Endothelial cell of umbilical vein (primary cell): Measurements from ENCODE around the gene C16orf89. TPM values are rescaled to one million over a fixed set of nuclear protein-coding genes. Genes with fewer than 3 reads are reported as not detected.

Source experiments
- BruUV-seq: library from RNA; stranded (reverse); fragments of 400-500 nt; replicated peaks from 2 replicates; lab custom pipeline; 2021; lab: Mats Ljungman, UMichigan
- CTCF ChIA-PET: fragments of 300-600, 350-600 bp; sonication (Branson Sonifier 250); formaldehyde crosslinking; loops from one replicate; lab custom pipeline; 2021; ENCODE audit warnings: antibody characterized with exemption, inconsistent platforms; lab: Charles Lee
- POLR2A ChIA-PET: fragments of 300-600, 350-600 bp; sonication (Branson Sonifier 250); formaldehyde crosslinking; loops from one replicate; lab custom pipeline; 2021; ENCODE audit warnings: antibody characterized with exemption, inconsistent platforms; lab: Charles Lee
- DNase-seq: peaks from one replicate; pipeline ENCODE4 v3.0.0-alpha.2; 2011; ENCODE audit warnings: low read depth, low spot score
- FAIRE-seq: peaks from 2 replicates; lab custom pipeline; 2011; peaks lifted over from hg19 to GRCh38; lab: Jason Lieb, UNC
- H2AFZ ChIP-seq: 2 replicates; pipeline ENCODE4 v1.6.0; 2012; ENCODE audit warnings: low read depth, low read length, control low read depth, inconsistent platforms
- H3K27ac ChIP-seq: 2 replicates; pipeline ENCODE4 v1.5.1; 2011; ENCODE audit warnings: low read depth, mild to moderate bottlenecking, control low read depth, low read length, moderate library complexity; ENCODE audit not compliant: insufficient read depth
- H3K27me3 ChIP-seq, 2 experiments: 2 replicates each; pipeline versions ENCODE4 v1.6.0 to v1.6.1; 2011; ENCODE audit warnings: low read length in 2 of 2, mixed read lengths in 1 of 2; ENCODE audit not compliant: control insufficient read depth in 2 of 2, insufficient read depth in 2 of 2
- H3K36me3 ChIP-seq, 2 experiments: 2 replicates in 1 of 2; 3 replicates in 1 of 2; pipeline ENCODE4 v1.5.1; 2011; ENCODE audit warnings: low read length in 2 of 2, mild to moderate bottlenecking in 1 of 2, moderate library complexity in 1 of 2; ENCODE audit not compliant: control insufficient read depth in 2 of 2, insufficient read depth in 2 of 2; ENCODE audit errors: extremely low read depth in 1 of 2
- H3K4me1 ChIP-seq: 3 replicates; pipeline ENCODE4 v1.5.1; 2011; ENCODE audit warnings: mild to moderate bottlenecking, low read length; ENCODE audit not compliant: control insufficient read depth, insufficient read depth; ENCODE audit errors: extremely low read depth
- H3K4me2 ChIP-seq: 2 replicates; pipeline ENCODE4 v1.6.1; 2011; ENCODE audit warnings: low read length, control low read depth, mixed read lengths; ENCODE audit not compliant: insufficient read depth
- H3K4me3 ChIP-seq, 3 experiments: fragments of 200-600 bp in 1 of 3; sonication (generic), shearing (Covaris generic) in 1 of 3; replicated peaks in 1 of 3; 2 replicates each; pipeline ENCODE4 v1.5.1; 2011 to 2016; ENCODE audit warnings: control low read depth in 3 of 3, low read length in 3 of 3, mild to moderate bottlenecking in 2 of 3, inconsistent platforms in 1 of 3, low read depth in 1 of 3, moderate library complexity in 1 of 3; ENCODE audit not compliant: insufficient read depth in 1 of 3
- H3K79me2 ChIP-seq: 2 replicates; pipeline ENCODE4 v1.6.0; 2012; ENCODE audit warnings: low read length, inconsistent platforms; ENCODE audit not compliant: control insufficient read depth, insufficient read depth
- H3K9ac ChIP-seq: replicated peaks from 2 replicates; pipeline ENCODE3; 2011; ENCODE audit warnings: low read length, control low read depth; ENCODE audit not compliant: insufficient read depth; ENCODE audit errors: extremely low read depth
- H3K9me1 ChIP-seq: replicated peaks from 3 replicates; pipeline ENCODE4 v1.6.0; 2011; ENCODE audit warnings: mild to moderate bottlenecking, low read length; ENCODE audit not compliant: control insufficient read depth, insufficient read depth; ENCODE audit errors: extremely low read depth
- H3K9me3 ChIP-seq: replicated peaks from 2 replicates; pipeline ENCODE4 v1.5.1; 2012; ENCODE audit warnings: low read length, inconsistent platforms; ENCODE audit not compliant: control insufficient read depth, insufficient read depth
- H4K20me1 ChIP-seq: replicated peaks from 2 replicates; pipeline ENCODE3; 2011; ENCODE audit warnings: mild to moderate bottlenecking, low read length; ENCODE audit not compliant: control insufficient read depth, insufficient read depth; ENCODE audit errors: extremely low read depth
- EZH2 ChIP-seq: IDR thresholded peaks from 2 replicates; pipeline ENCODE4 v1.6.1; 2012; ENCODE audit warnings: borderline replicate concordance, low read depth, mild to moderate bottlenecking, moderate library complexity, low read length, inconsistent platforms; ENCODE audit not compliant: severe bottlenecking
- FOS ChIP-seq: IDR thresholded peaks from 2 replicates; pipeline ENCODE4 v1.6.1; 2011; ENCODE audit warnings: mild to moderate bottlenecking, low read length, moderate library complexity, borderline replicate concordance; ENCODE audit not compliant: insufficient read depth
- GATA2 ChIP-seq: IDR thresholded peaks from 2 replicates; pipeline ENCODE4 v1.7.0; 2011; ENCODE audit warnings: low read depth, mild to moderate bottlenecking, moderate library complexity, mixed read lengths, low read length; ENCODE audit not compliant: insufficient read length, insufficient read depth
- JUN ChIP-seq: IDR thresholded peaks from 2 replicates; pipeline ENCODE4 v1.6.1; 2011; ENCODE audit warnings: borderline replicate concordance, low read depth; ENCODE audit not compliant: insufficient read length, insufficient read depth
- MAX ChIP-seq: IDR thresholded peaks from 2 replicates; pipeline ENCODE4 v1.6.1; 2011; ENCODE audit not compliant: insufficient read depth, insufficient read length
- MYC ChIP-seq: IDR thresholded peaks from one replicate; pipeline ENCODE4 v1.6.1; 2011; ENCODE audit warnings: mild to moderate bottlenecking, low read depth, low read length
- POLR2A ChIP-seq: IDR thresholded peaks from 2 replicates; pipeline ENCODE4 v1.6.1; 2012; ENCODE audit warnings: low read depth, mild to moderate bottlenecking, control low read depth, low read length
- POLR2AphosphoS5 ChIP-seq: IDR thresholded peaks from 2 replicates; pipeline ENCODE4 v1.6.1; 2012; ENCODE audit warnings: low read depth, mild to moderate bottlenecking, control low read depth, low read length, moderate library complexity; ENCODE audit not compliant: insufficient read depth
- dilution Hi-C: fragments of 300-500 bp; cut with MboI; formaldehyde crosslinking; loops from one replicate; pipeline ENCODE4 v1.15.0; 2019; ENCODE audit warnings: low sequenced_read_pairs; ENCODE audit not compliant: extremely low pct_ligation_motif_present
- intact Hi-C: fragments of 100-400 bp; cut with micrococcal nuclease; formaldehyde crosslinking; loops from one replicate; pipeline ENCODE4 v1.10.0; 2022
- polyA plus RNA-seq, 4 experiments: library from polyadenylated mRNA; depleted of rRNA in 3 of 4; stranded (reverse) in 3 of 4; unstranded in 1 of 4; fragments of >200 nt; gene quantifications; 2 replicates each; pipeline versions ENCODE4 v1.2.1 to v1.2.3, GENCODE V29; 2011 to 2012; ENCODE audit warnings: missing spikeins in 1 of 4
- total RNA-seq: library from RNA; stranded (reverse); gene quantifications from 2 replicates; pipeline ENCODE4 v1.2.3, GENCODE V29; 2021
- TF ChIP-seq, protein P1 (sequence below), 2 donors: IDR thresholded peaks; 1 replicate in 1 of 2; 2 replicates in 1 of 2; pipeline ENCODE4 v1.5.1; 2011; ENCODE audit warnings: low read length in 2 of 2, mild to moderate bottlenecking in 2 of 2, moderate library complexity in 2 of 2, control low read depth in 1 of 2, inconsistent platforms in 1 of 2, low read depth in 1 of 2; ENCODE audit not compliant: insufficient read depth in 1 of 2; ENCODE audit errors: extremely low read depth in 1 of 2

The C16orf89 gene
- total and polyA plus RNA-seq, 2 donors (not counting 3 experiments of a cell fraction or from before 2014, with no cell fraction given), result not detected

DNA sequence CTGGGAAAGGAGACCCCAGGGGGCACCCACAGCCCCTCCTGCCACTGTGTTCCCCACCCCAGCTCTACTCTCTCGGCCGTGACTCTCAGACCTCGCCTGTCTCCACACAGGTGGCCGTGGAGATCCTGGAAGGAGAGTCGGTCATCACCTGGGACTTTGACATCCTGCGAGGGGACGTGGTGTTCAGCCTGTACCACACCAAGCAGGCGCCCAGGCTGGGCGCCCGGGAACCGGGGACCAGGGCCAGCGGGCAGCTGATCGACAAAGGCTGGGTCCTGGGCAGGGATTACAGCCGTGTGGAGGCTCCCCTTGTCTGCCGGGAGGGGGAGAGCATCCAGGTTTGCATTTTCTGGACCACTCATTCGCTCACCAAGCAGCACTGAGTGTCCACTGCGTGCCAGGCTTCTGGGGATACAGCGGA lies 57.4 kb downstream of the C16orf89 start:
- FAIRE-seq, result no peak
- Histone ChIP-seq H3K79me2 (no peaks in the 10 kb centered on the region), H3K36me3 (no peaks in the 10 kb centered on the region), H3K9ac (no peak overlapping the region), H4K20me1 (no peaks in the 10 kb centered on the region), H3K4me1 (no peaks in the 10 kb centered on the region), H3K27ac (no peak overlapping the region), H3K9me3 (no peaks in the 10 kb centered on the region), H3K27me3 (no peaks in the 10 kb centered on the region), H3K4me3 (no peak overlapping the region), H3K4me2 (no peak overlapping the region), H3K9me1 (no peaks in the 10 kb centered on the region), H2AFZ (no peak overlapping the region)
- ChIA-PET POLR2A (no interaction called here), CTCF (no interaction called here)
- dilution Hi-C loops, result no loop called here
- intact Hi-C loops, result no loop called here
- no peak for DNase-seq
- no peak for TF ChIP-seq POLR2AphosphoS5
- TF ChIP-seq FOS, result no peak
- TF ChIP-seq EZH2, result no peak
- TF ChIP-seq MAX, result no peak
- no peak for TF ChIP-seq JUN
- TF ChIP-seq POLR2A, result no peak
- TF ChIP-seq, protein P1, sequence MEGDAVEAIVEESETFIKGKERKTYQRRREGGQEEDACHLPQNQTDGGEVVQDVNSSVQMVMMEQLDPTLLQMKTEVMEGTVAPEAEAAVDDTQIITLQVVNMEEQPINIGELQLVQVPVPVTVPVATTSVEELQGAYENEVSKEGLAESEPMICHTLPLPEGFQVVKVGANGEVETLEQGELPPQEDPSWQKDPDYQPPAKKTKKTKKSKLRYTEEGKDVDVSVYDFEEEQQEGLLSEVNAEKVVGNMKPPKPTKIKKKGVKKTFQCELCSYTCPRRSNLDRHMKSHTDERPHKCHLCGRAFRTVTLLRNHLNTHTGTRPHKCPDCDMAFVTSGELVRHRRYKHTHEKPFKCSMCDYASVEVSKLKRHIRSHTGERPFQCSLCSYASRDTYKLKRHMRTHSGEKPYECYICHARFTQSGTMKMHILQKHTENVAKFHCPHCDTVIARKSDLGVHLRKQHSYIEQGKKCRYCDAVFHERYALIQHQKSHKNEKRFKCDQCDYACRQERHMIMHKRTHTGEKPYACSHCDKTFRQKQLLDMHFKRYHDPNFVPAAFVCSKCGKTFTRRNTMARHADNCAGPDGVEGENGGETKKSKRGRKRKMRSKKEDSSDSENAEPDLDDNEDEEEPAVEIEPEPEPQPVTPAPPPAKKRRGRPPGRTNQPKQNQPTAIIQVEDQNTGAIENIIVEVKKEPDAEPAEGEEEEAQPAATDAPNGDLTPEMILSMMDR (IDR thresholded peaks at IDR 0.05; ENCODE audit: extremely low read depth in 1 of 2, insufficient read depth in 1 of 2, low read depth in 1 of 2, low read length in 2 of 2), result no peak
- TF ChIP-seq GATA2, result no peak
- TF ChIP-seq MYC, result no peak
- BruUV-seq, result no TSS peak
